Measurements from ENCODE around the gene ORAI3.

The ORAI3 gene

GRCh38 chr16:30910427-30911029 is 38.3 kb upstream of the ORAI3 start:
- no peak overlapping the region for H3K27ac ChIP-seq (ENCODE audit: low read depth, low read length)
- no peak overlapping the region for H3K9ac ChIP-seq (ENCODE audit: low read depth, low read length)
- H3K36me3 ChIP-seq (ENCODE audit: insufficient read depth, low read length): no peaks in the 10 kb centered on the region
- peaks cover 3% of the 10 kb centered on the region; the same call in 1 of the 2 replicates for H3K4me1 ChIP-seq (ENCODE audit: insufficient read depth, low read length)
- 57% methylated on average over 18 of the region's 18 CpGs for WGBS
- H3K9me3 ChIP-seq (ENCODE audit: insufficient read depth, low read depth, low read length): no peaks in the 10 kb centered on the region
- no peak overlapping the region for H3K4me3 ChIP-seq (ENCODE audit: low read length)
- H3K27me3 ChIP-seq (ENCODE audit: insufficient read depth, low read length): no peaks in the 10 kb centered on the region; the same call in 1 of the 2 replicates

DNA sequence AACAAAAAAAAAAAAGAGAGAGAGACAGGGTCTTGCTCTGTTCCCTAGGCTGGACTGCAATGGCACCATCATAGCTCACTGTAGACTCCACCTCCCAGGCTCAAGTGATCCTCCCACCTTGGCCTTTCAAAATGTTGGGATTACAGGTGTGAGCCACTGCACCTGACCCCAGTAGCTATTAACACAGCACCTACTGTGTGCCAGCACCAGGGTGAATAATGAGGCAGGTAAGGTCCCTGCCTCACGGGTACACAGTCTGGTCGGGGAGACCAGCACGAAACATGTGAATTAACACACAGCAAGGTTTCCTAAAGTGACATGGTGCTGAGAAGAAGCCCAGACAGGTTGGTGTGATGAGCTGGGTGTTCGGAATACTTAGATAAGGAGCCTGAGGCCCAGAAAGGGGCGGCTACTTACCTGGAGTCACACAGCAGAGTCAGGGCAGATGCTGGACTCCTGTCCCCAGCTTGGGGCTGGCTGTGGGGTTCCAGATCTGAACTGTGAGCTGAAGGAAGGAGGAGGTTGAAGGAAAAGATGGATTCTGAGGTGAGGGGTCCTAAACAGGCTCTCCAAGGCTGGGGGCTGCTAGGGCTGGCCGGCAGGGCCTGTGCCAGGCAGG is 36.0 kb upstream of the ORAI3 start:
- H3K9ac ChIP-seq (ENCODE audit: low read depth, low read length): no peak overlapping the region
- peaks cover 3% of the 10 kb centered on the region; the same call in 1 of the 2 replicates for H3K4me1 ChIP-seq (ENCODE audit: insufficient read depth, low read length)
- H3K9me3 ChIP-seq (ENCODE audit: insufficient read depth, low read depth, low read length): no peaks in the 10 kb centered on the region
- H3K36me3 ChIP-seq (ENCODE audit: insufficient read depth, low read length): no peaks in the 10 kb centered on the region
- no peaks in the 10 kb centered on the region for H3K27me3 ChIP-seq (ENCODE audit: insufficient read depth, low read length)
- no peak overlapping the region for H3K27ac ChIP-seq (ENCODE audit: low read depth, low read length)
- 89% methylated on average over 6 of the region's 6 CpGs for WGBS
- H3K4me3 ChIP-seq (ENCODE audit: low read length): no peak overlapping the region

GRCh38 chr16:30914830-30915229 is 34.0 kb upstream of the ORAI3 start:
- WGBS: 96% methylated on average over 3 of the region's 3 CpGs
- Histone ChIP-seq H3K27ac (ENCODE audit: low read depth, low read length) (no peak overlapping the region), H3K9ac (ENCODE audit: low read depth, low read length) (no peak overlapping the region), H3K4me3 (ENCODE audit: low read length) (no peak overlapping the region), H3K4me1 (ENCODE audit: insufficient read depth, low read length) (peaks cover 3% of the 10 kb centered on the region; the same call in 1 of the 2 replicates), H3K9me3 (ENCODE audit: insufficient read depth, low read depth, low read length) (no peaks in the 10 kb centered on the region), H3K27me3 (ENCODE audit: insufficient read depth, low read length) (no peaks in the 10 kb centered on the region), H3K36me3 (ENCODE audit: insufficient read depth, low read length) (no peaks in the 10 kb centered on the region)

- no peaks in the 10 kb centered on the region for H3K9me3 ChIP-seq (ENCODE audit: insufficient read depth, low read depth, low read length)
- no peaks in the 10 kb centered on the region for H3K36me3 ChIP-seq (ENCODE audit: insufficient read depth, low read length)
- WGBS: 82% methylated on average over 1 of the region's 1 CpG
- H3K9ac ChIP-seq (ENCODE audit: low read depth, low read length): no peak overlapping the region
- H3K4me1 ChIP-seq (ENCODE audit: insufficient read depth, low read length): no peaks in the 10 kb centered on the region
- H3K27ac ChIP-seq (ENCODE audit: low read depth, low read length): no peak overlapping the region
- H3K4me3 ChIP-seq (ENCODE audit: low read length): no peak overlapping the region
- H3K27me3 ChIP-seq (ENCODE audit: insufficient read depth, low read length): no peaks in the 10 kb centered on the region
Observed at GRCh38 chr16:30918614-30919013, 30.3 kb upstream of the ORAI3 start.

- Histone ChIP-seq H3K4me3 (ENCODE audit: low read length) (no peak overlapping the region), H3K36me3 (ENCODE audit: insufficient read depth, low read length) (no peaks in the 10 kb centered on the region), H3K4me1 (ENCODE audit: insufficient read depth, low read length) (no peaks in the 10 kb centered on the region), H3K27ac (ENCODE audit: low read depth, low read length) (no peak overlapping the region), H3K27me3 (ENCODE audit: insufficient read depth, low read length) (no peaks in the 10 kb centered on the region), H3K9ac (ENCODE audit: low read depth, low read length) (no peak overlapping the region), H3K9me3 (ENCODE audit: insufficient read depth, low read depth, low read length) (no peaks in the 10 kb centered on the region)
- 98% methylated on average over 2 of the region's 2 CpGs for WGBS
Observed at GRCh38 chr16:30920891-30921290, 28.0 kb upstream of the ORAI3 start.

DNA sequence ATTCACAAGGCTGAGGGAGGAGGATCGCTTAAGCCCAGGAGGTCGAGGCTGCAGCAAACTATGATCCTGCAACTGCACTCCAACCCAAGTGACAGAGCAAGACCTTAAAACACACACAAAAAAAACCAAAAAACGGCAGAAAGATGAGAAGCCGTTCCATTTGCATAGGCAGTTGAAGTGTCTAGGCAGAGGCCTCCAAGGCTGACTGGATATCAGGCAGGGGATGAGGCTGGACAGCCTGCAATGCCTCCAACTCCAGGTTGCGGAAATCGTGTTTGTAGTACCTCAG is 27.5 kb upstream of the ORAI3 start:
- Histone ChIP-seq H3K4me1 (ENCODE audit: insufficient read depth, low read length) (no peaks in the 10 kb centered on the region), H3K27me3 (ENCODE audit: insufficient read depth, low read length) (no peaks in the 10 kb centered on the region), H3K4me3 (ENCODE audit: low read length) (peak overlapping the region; percentile 81; the same call in 1 of the 2 replicates), H3K27ac (ENCODE audit: low read depth, low read length) (no peak overlapping the region), H3K36me3 (ENCODE audit: insufficient read depth, low read length) (peaks cover 4% of the 10 kb centered on the region; the same call in 1 of the 2 replicates), H3K9ac (ENCODE audit: low read depth, low read length) (no peak overlapping the region), H3K9me3 (ENCODE audit: insufficient read depth, low read depth, low read length) (no peaks in the 10 kb centered on the region)
- WGBS: 38% methylated on average over 6 of the region's 6 CpGs

GRCh38 chr16:30921748-30922419 is 27.0 kb upstream of the ORAI3 start:
- H3K4me3 ChIP-seq (ENCODE audit: low read length): peak overlapping the region; percentile 81
- no peaks in the 10 kb centered on the region for H3K4me1 ChIP-seq (ENCODE audit: insufficient read depth, low read length)
- peak overlapping the region; percentile 67 for H3K9ac ChIP-seq (ENCODE audit: low read depth, low read length)
- peaks cover 8% of the 10 kb centered on the region for H3K36me3 ChIP-seq (ENCODE audit: insufficient read depth, low read length)
- no peaks in the 10 kb centered on the region for H3K9me3 ChIP-seq (ENCODE audit: insufficient read depth, low read depth, low read length)
- H3K27me3 ChIP-seq (ENCODE audit: insufficient read depth, low read length): no peaks in the 10 kb centered on the region
- peak overlapping the region; percentile 86; the same call in 1 of the 2 replicates for H3K27ac ChIP-seq (ENCODE audit: low read depth, low read length)
- WGBS: under 1% methylated on average over 37 of the region's 37 CpGs

- H3K27ac ChIP-seq (ENCODE audit: low read depth, low read length): peak overlapping the region; percentile 89
- WGBS: under 1% methylated on average over 42 of the region's 42 CpGs
- peaks cover 14% of the 10 kb centered on the region for H3K36me3 ChIP-seq (ENCODE audit: insufficient read depth, low read length)
- H3K4me1 ChIP-seq (ENCODE audit: insufficient read depth, low read length): no peaks in the 10 kb centered on the region
- H3K4me3 ChIP-seq (ENCODE audit: low read length): peak overlapping the region; percentile 81
- H3K27me3 ChIP-seq (ENCODE audit: insufficient read depth, low read length): no peaks in the 10 kb centered on the region
- H3K9me3 ChIP-seq (ENCODE audit: insufficient read depth, low read depth, low read length): no peaks in the 10 kb centered on the region
- peak overlapping the region; percentile 85 for H3K9ac ChIP-seq (ENCODE audit: low read depth, low read length)
Observed at GRCh38 chr16:30922420-30922959, 26.4 kb upstream of the ORAI3 start.

DNA sequence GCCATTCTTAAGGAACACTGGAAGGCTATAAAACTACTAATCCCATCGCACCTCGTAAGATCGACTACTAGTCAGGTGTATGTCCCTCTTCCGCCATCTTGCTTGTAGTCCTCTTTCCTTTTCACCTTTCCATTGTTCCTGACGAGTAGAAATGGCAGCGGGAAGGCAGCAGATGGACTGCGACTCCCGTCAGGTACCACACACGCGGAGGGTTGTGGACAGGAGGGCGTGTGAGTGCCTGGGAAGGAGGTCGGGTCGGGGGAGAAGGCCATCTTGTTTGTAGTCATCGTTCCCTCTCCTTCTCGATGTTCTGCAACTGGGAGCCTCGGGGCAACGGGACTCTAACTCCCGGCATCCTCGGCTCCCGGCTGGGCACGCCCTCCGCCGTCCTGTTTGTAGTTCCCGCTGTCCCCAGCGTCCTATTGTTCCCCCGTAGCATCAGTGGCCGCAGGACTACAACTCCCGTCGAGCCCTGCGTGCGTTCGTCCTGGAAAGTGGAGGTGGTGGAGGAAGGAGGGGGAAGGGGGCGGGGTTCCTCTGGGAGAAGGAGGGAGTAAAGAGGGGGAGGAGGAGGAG is 25.8 kb upstream of the ORAI3 start:
- Histone ChIP-seq H3K9ac (ENCODE audit: low read depth, low read length) (peak overlapping the region; percentile 85), H3K27ac (ENCODE audit: low read depth, low read length) (peak overlapping the region; percentile 89), H3K27me3 (ENCODE audit: insufficient read depth, low read length) (no peaks in the 10 kb centered on the region), H3K4me3 (ENCODE audit: low read length) (peak overlapping the region; percentile 75), H3K36me3 (ENCODE audit: insufficient read depth, low read length) (peaks cover 15% of the 10 kb centered on the region), H3K4me1 (ENCODE audit: insufficient read depth, low read length) (no peaks in the 10 kb centered on the region), H3K9me3 (ENCODE audit: insufficient read depth, low read depth, low read length) (no peaks in the 10 kb centered on the region)
- WGBS: under 1% methylated on average over 33 of the region's 33 CpGs

DNA sequence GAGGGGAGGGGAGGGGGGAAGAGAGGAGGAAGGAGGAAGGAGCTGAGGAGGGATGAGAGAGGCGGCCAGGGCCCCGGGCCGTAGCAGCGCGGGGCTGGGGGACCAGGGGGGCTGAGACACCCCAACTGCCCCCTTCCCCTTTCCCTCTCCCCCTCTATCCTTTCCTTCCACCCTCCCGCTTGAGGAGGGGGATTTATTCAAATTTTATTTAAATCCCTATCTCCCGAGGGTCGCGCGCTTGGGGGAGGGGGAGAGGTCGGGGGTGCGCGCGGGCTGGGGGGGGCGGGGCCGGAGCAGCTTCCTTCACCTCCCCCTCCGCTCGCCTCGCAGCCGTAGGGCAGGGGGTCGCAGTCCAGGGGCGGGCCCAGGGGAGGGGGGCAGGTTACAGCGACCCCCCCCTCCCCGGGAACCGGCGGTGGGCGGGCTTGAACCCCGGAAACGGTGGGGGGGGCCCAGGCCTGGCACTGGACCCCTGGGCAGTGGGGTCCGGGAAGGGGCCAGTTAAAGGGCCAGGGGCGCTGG is 25.3 kb upstream of the ORAI3 start, which contains the start of gene FBXL19:
FBXL19 (plus strand) TSS at position 19 of the 522 bp plus-strand sequence. CDS start 2,183 bp downstream, outside the sequence.
- Histone ChIP-seq H3K9me3 (ENCODE audit: insufficient read depth, low read depth, low read length) (no peaks in the 10 kb centered on the region), H3K36me3 (ENCODE audit: insufficient read depth, low read length) (peaks cover 19% of the 10 kb centered on the region), H3K4me1 (ENCODE audit: insufficient read depth, low read length) (no peaks in the 10 kb centered on the region), H3K4me3 (ENCODE audit: low read length) (peak within 1 kb of the TSS; percentile 81), H3K27ac (ENCODE audit: low read depth, low read length) (peak within 1 kb of the TSS; percentile 89), H3K27me3 (ENCODE audit: insufficient read depth, low read length) (no peaks in the 10 kb centered on the region), H3K9ac (ENCODE audit: low read depth, low read length) (peak within 1 kb of the TSS; percentile 85)
- WGBS: 0% methylated on average over 10 of the region's 31 CpGs

Measured in HUES64 (cell line).